Measurements from ENCODE around the gene CASZ1.

The CASZ1 gene

DNA sequence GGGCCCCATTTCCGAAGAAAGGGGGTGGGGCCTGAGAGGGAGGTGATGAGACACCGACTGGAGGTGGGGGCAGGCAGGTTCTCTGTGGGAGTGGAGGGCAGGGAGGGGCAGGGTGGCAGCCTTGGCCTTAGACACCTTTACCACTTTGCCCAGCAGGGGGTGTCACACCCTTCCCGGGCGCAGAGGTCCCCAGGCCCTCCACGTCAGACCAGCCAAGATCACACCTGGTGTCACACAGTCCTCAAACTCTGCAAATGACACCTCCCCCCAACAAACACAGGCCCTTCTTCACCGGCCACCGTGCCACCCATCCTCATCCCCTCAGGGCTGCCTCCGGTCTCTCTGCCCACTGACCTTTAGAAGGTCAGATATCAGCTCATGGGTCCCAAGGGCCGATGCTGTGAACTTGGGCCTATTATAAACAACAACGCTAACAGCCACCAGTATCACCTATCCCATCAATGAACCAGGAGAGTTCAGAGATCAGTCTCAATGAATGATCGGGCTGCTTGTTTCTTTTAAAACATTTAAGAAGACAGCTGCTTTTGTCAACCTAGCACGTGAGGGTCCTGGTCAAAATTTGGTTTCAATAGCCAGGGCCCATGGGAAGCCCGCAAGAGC, 103.9 kb downstream of the CASZ1 start:
- Histone ChIP-seq H3K27me3 (ENCODE audit: control insufficient read depth in 1 of 2, insufficient read depth in 2 of 2, low read length in 2 of 2) (no peaks in the 10 kb centered on the region), H3K9ac (ENCODE audit: low read length) (peak overlapping the region; percentile 36), H3K36me3 (ENCODE audit: insufficient read depth, low read length) (no peaks in the 10 kb centered on the region), H3K9me3 (ENCODE audit: low read length) (no peaks in the 10 kb centered on the region), H3K4me1 (ENCODE audit: insufficient read depth, low read length) (peaks cover 57% of the 10 kb centered on the region), H3K4me3 (ENCODE audit: low read depth in 1 of 2, low read length in 2 of 2) (peak overlapping the region; percentile 48 to 55), H3K27ac (ENCODE audit: low read depth, low read length) (peak overlapping the region; percentile 75)

DNA sequence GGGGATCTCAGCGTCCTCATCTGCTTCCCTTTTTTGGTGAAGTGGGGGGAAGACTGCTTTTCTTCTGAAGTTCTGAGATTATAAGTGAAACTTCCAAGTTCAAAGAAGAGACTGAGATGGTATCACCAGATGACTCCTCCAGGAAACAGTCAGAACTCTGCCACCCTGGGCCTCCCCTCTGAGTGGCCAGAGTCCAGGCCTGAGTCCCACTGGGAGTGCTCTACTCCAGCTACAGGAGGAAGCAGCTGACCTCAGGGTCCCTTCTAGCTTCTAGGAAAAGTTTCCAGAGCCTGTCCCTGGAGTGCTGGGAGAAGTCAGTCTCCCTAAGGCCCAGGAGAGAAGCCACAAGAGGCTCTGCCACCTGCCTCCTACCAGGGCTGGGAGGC, 104.7 kb downstream of the CASZ1 start:
- Histone ChIP-seq H3K9ac (ENCODE audit: low read length) (peak overlapping the region; percentile 36), H3K36me3 (ENCODE audit: insufficient read depth, low read length) (no peaks in the 10 kb centered on the region), H3K4me3 (ENCODE audit: low read depth in 1 of 2, low read length in 2 of 2) (peak overlapping the region; percentile 12 to 48), H3K4me1 (ENCODE audit: insufficient read depth, low read length) (peaks cover 63% of the 10 kb centered on the region), H3K27ac (ENCODE audit: low read depth, low read length) (peak overlapping the region; percentile 75), H3K27me3 (ENCODE audit: control insufficient read depth in 1 of 2, insufficient read depth in 2 of 2, low read length in 2 of 2) (no peaks in the 10 kb centered on the region), H3K9me3 (ENCODE audit: low read length) (no peaks in the 10 kb centered on the region)

DNA sequence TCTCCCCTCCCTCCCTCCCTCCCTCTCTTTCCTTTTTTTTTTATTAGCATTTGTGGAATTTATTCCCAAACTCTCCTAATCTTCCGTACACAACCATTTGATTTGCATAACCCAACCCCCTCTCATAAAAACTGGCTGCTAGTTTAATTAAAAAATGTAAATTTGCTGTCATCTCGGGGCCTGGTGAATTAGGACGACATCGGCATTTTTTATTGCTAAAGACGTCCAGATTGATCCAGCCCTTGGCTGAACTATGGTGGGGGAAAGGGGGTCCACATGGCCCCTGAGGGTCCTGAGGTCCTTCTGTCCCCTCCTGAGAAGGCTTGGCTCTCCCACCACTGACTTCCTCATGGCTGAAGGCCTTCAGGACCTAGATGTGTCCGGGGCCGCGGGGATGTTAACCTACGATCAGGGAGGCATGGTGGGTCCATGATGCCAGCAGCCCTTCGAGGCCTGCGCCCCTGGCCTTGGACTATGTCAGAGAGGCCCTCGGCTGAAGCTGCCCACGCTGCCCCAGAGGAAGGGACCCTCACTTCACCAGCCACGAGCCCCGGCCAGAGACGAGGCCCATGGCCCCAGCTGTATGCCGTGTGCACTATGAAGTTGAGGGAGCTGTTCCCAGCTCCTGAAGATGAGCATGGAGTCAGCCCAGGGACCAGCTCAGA, 105.2 kb downstream of the CASZ1 start:
- peak overlapping the region in 1 of 2 donors; percentile 48 for H3K4me3 ChIP-seq (ENCODE audit: low read depth in 1 of 2, low read length in 2 of 2)
- peak overlapping the region; percentile 36 for H3K9ac ChIP-seq (ENCODE audit: low read length)
- no peaks in the 10 kb centered on the region for H3K36me3 ChIP-seq (ENCODE audit: insufficient read depth, low read length)
- peaks cover 63% of the 10 kb centered on the region for H3K4me1 ChIP-seq (ENCODE audit: insufficient read depth, low read length)
- no peaks in the 10 kb centered on the region for H3K27me3 ChIP-seq (ENCODE audit: control insufficient read depth in 1 of 2, insufficient read depth in 2 of 2, low read length in 2 of 2)
- H3K9me3 ChIP-seq (ENCODE audit: low read length), result no peaks in the 10 kb centered on the region
- peak overlapping the region; percentile 75 for H3K27ac ChIP-seq (ENCODE audit: low read depth, low read length)

DNA sequence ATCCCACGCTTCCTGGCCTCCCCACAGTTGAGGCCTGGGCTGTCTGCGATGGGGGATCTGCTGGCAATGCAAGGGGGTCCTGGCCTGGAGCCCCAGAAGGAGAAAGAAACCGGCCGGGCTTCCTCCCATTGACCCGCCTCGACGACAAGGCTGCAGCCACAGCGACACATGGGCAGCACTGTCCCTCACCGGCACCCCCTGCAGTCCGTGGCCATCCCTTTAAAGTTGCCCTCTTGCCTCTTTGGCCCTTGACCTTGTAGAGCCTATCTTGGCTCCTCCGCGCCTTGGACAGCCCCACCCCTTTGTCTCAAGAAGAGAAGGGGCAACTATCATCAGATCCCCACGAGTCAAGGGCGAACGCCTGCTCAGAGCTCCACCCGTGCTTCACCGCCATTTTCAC, 106.0 kb downstream of the CASZ1 start:
- peak overlapping the region; percentile 96 for H3K27ac ChIP-seq (ENCODE audit: low read depth, low read length)
- H3K27me3 ChIP-seq (ENCODE audit: control insufficient read depth in 1 of 2, insufficient read depth in 2 of 2, low read length in 2 of 2), result no peaks in the 10 kb centered on the region
- peaks cover 64% of the 10 kb centered on the region for H3K4me1 ChIP-seq (ENCODE audit: insufficient read depth, low read length)
- no peak overlapping the region for H3K4me3 ChIP-seq (ENCODE audit: low read depth in 1 of 2, low read length in 2 of 2)
- H3K9ac ChIP-seq (ENCODE audit: low read length), result no peak overlapping the region
- no peaks in the 10 kb centered on the region for H3K9me3 ChIP-seq (ENCODE audit: low read length)
- H3K36me3 ChIP-seq (ENCODE audit: insufficient read depth, low read length), result no peaks in the 10 kb centered on the region

DNA sequence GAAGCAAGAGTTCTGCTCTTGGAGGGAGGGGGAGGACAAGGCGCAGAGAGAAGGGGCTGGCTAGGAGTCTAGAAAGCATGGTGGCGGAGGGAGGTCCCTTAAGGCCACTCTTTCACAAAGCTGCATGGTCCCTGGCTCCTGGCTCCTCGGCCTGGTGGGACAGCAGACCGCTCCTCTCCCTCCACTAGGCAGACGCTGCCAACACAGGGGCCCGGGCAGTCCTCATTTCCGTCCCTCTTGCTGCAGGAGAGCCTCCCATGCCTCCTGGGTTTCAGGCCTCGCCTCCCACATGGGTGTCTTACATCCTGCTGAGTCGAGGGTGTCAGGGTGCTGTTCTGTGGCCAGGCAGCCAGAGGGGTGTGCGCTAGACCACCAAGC, 108.0 kb downstream of the CASZ1 start:
- Histone ChIP-seq H3K9me3 (ENCODE audit: low read length) (no peaks in the 10 kb centered on the region), H3K27me3 (ENCODE audit: control insufficient read depth in 1 of 2, insufficient read depth in 2 of 2, low read length in 2 of 2) (no peaks in the 10 kb centered on the region), H3K36me3 (ENCODE audit: insufficient read depth, low read length) (no peaks in the 10 kb centered on the region), H3K27ac (ENCODE audit: low read depth, low read length) (peak overlapping the region; percentile 96), H3K9ac (ENCODE audit: low read length) (no peak overlapping the region), H3K4me1 (ENCODE audit: insufficient read depth, low read length) (peaks cover 83% of the 10 kb centered on the region), H3K4me3 (ENCODE audit: low read depth in 1 of 2, low read length in 2 of 2) (peak overlapping the region in 1 of 2 donors; percentile 18)

DNA sequence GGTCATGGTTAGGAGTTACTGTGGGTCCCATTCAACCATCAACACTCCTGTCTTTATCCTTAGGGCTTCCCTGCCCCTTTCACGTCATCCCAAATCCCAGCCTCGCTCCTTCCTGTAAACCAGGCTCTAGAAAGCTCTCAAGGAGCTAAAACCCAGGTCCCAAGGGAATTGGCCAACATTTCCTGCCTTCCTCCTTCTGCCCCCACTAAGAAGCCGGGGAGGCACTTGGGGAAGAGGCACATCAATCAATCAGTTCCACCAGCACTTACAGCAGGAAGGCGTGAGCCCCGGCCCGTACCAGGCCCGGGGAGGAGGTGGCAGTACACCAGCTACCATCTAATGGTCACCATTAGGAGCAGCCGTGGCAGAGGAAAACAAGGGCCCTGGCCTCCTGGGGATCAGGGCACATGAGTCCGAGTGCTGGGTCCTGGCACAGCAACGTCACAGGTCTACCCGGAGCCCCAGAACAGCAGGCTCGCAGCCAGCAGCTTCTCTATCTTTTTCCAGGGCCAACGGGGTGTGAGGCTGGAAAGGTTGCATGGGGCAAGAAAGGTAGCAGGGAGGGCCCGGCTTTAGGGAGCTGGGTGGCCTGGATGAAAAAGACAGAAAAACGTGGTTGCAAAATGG, 108.6 kb downstream of the CASZ1 start:
- peaks cover 88% of the 10 kb centered on the region for H3K4me1 ChIP-seq (ENCODE audit: insufficient read depth, low read length)
- H3K9me3 ChIP-seq (ENCODE audit: low read length), result no peaks in the 10 kb centered on the region
- no peaks in the 10 kb centered on the region for H3K27me3 ChIP-seq (ENCODE audit: control insufficient read depth in 1 of 2, insufficient read depth in 2 of 2, low read length in 2 of 2)
- peak overlapping the region in 1 of 2 donors; percentile 8 for H3K4me3 ChIP-seq (ENCODE audit: low read depth in 1 of 2, low read length in 2 of 2)
- H3K9ac ChIP-seq (ENCODE audit: low read length), result no peak overlapping the region
- no peaks in the 10 kb centered on the region for H3K36me3 ChIP-seq (ENCODE audit: insufficient read depth, low read length)
- peak overlapping the region; percentile 96 for H3K27ac ChIP-seq (ENCODE audit: low read depth, low read length)

DNA sequence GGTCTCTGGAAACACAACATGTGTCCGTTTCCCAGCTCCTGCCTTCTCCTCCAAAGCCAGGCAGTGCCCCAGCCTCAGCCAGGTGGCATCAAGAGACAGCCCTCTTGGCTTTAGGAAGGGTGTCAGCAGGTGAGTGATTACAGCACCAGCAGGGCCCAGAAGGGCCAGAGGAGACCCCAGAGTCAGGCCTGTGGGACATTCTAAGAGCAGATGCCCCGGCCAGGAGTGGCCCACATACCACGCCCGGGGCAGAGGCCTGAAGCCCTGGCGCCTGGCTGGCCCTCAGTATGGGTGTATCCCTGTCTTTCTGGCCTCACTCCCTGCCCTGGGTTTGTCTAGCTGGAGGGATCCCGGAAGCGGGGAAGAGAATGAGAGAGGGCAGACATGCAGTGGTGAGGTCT, 109.2 kb downstream of the CASZ1 start:
- Histone ChIP-seq H3K4me1 (ENCODE audit: insufficient read depth, low read length) (peaks cover 94% of the 10 kb centered on the region), H3K4me3 (ENCODE audit: low read depth in 1 of 2, low read length in 2 of 2) (peak overlapping the region in 1 of 2 donors; percentile 8), H3K9me3 (ENCODE audit: low read length) (no peaks in the 10 kb centered on the region), H3K27ac (ENCODE audit: low read depth, low read length) (peak overlapping the region; percentile 96), H3K9ac (ENCODE audit: low read length) (no peak overlapping the region), H3K36me3 (ENCODE audit: insufficient read depth, low read length) (no peaks in the 10 kb centered on the region), H3K27me3 (ENCODE audit: control insufficient read depth in 1 of 2, insufficient read depth in 2 of 2, low read length in 2 of 2) (no peaks in the 10 kb centered on the region)

DNA sequence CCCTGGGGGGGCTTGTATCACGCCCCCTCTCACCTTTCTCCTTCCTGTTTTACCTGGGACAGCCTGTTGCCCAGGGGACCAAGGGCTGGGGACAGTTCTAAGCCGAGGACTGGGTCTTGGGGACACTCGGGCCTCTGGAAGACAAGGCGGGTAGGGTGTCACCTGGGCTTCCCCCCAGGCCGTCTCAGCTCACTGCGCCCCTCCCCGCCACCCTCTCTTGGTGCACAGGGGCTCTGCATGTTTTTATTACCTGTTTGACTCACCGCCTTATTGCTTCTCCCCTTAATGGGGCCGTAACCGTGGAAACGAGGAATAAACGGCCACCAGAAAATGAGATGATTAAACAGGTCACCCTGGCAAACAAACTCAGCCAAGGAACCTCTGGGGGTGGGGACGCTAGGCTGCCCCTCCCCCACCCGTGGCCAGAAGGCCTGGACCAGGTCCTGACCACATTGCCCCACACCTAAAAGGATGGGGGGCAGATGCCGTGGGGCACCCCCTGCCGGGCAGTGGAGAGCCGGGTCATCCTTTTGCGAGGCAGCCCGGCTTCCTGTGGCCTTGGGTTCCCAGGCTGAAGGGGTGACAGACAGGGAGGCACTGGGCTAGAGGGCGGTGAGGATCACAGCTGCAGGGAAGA, 109.9 kb downstream of the CASZ1 start:
- Histone ChIP-seq H3K27me3 (ENCODE audit: control insufficient read depth in 1 of 2, insufficient read depth in 2 of 2, low read length in 2 of 2) (no peaks in the 10 kb centered on the region), H3K36me3 (ENCODE audit: insufficient read depth, low read length) (no peaks in the 10 kb centered on the region), H3K4me3 (ENCODE audit: low read depth in 1 of 2, low read length in 2 of 2) (no peak overlapping the region), H3K27ac (ENCODE audit: low read depth, low read length) (peak overlapping the region; percentile 96), H3K4me1 (ENCODE audit: insufficient read depth, low read length) (peaks cover 97% of the 10 kb centered on the region), H3K9ac (ENCODE audit: low read length) (peak overlapping the region; percentile 36), H3K9me3 (ENCODE audit: low read length) (no peaks in the 10 kb centered on the region)

DNA sequence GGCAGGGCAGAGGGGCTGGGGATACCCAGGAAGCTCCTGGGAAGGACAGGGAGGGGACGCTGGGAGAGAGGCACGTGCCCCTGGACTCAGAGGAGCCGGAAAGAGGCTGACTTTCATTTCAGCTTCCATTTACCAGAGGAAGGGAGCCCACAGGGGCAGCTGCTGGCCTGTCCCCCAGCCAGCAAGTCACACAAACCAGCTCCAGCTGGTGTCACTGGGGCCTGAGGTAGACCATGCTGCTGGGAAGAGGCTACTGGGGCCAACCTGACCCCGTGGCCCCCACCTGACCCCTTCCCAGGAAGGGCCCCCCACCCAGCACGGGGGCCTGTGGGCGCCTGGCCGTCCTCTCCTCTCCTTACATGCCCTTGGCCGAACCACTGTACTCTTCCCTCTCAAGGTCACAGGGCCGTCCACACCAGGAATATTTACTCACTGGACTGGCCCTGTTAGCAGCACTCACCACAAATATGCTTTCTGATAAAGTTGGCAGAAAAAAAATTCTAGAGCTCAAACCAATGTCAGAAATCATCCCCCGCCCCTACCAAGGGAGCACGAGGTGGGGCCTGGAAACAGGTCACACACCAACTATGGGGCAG, 110.5 kb downstream of the CASZ1 start:
- H3K27ac ChIP-seq (ENCODE audit: low read depth, low read length), result peak overlapping the region; percentile 96
- no peak overlapping the region for H3K4me3 ChIP-seq (ENCODE audit: low read depth in 1 of 2, low read length in 2 of 2)
- H3K9ac ChIP-seq (ENCODE audit: low read length), result peak overlapping the region; percentile 36
- no peaks in the 10 kb centered on the region for H3K27me3 ChIP-seq (ENCODE audit: control insufficient read depth in 1 of 2, insufficient read depth in 2 of 2, low read length in 2 of 2)
- H3K4me1 ChIP-seq (ENCODE audit: insufficient read depth, low read length), result peaks cover 97% of the 10 kb centered on the region
- H3K9me3 ChIP-seq (ENCODE audit: low read length), result no peaks in the 10 kb centered on the region
- H3K36me3 ChIP-seq (ENCODE audit: insufficient read depth, low read length), result no peaks in the 10 kb centered on the region

DNA sequence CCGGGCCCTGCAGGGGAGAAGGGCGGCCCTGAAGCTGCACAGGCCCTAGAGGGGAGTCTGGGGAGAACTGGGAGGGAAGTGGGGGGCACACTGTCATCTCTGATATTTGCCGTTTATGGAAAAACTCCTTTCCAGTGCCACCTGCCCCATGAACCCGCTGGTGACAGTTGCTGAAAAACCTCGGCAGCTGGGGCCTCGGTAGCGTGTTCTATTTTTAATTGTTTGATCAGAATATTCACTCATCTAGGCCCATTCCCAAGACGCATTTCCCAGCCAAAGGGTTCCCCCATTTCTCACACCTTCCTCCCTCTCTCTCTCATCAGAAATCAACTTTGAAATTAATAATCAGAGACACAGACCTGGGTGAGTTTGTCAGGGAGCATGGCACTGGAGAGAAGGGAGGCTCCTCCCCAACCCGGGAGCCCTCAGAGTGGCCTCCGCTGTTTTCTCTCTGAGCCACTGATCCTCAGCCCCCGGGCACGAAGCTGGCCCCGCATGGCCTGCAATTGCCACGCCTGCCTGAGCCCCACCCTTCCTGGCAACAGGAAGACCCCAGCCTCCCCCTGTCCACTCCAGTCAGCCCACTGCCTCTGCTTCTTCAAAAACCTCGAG, 111.1 kb downstream of the CASZ1 start:
- H3K27ac ChIP-seq (ENCODE audit: low read depth, low read length), result peak overlapping the region; percentile 96
- no peaks in the 10 kb centered on the region for H3K36me3 ChIP-seq (ENCODE audit: insufficient read depth, low read length)
- no peaks in the 10 kb centered on the region for H3K9me3 ChIP-seq (ENCODE audit: low read length)
- no peak overlapping the region for H3K4me3 ChIP-seq (ENCODE audit: low read depth in 1 of 2, low read length in 2 of 2)
- peaks cover 98% of the 10 kb centered on the region for H3K4me1 ChIP-seq (ENCODE audit: insufficient read depth, low read length)
- H3K9ac ChIP-seq (ENCODE audit: low read length), result peak overlapping the region; percentile 36
- no peaks in the 10 kb centered on the region for H3K27me3 ChIP-seq (ENCODE audit: control insufficient read depth in 1 of 2, insufficient read depth in 2 of 2, low read length in 2 of 2)

DNA sequence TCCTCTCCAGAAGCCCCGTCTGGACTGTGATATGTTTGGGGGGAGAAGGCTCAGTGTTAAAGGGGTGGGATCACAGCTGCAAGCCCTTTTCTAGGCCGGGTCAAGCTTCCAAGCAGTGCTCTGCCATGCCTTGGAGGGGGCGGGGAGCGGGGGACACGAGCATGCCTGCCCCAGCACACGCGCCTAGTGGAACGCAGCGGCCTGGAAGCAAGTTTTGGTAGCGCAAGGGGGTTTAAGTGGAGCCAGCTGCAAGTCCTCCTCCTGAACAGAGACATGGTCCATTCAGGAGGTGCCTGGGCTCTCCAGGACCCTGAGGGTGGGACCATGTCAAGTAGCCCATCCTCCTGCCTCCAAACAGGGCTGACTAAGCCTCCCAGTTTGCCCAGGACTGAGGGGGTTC, 112.2 kb downstream of the CASZ1 start:
- Histone ChIP-seq H3K4me3 (ENCODE audit: low read depth in 1 of 2, low read length in 2 of 2) (no peak overlapping the region), H3K27me3 (ENCODE audit: control insufficient read depth in 1 of 2, insufficient read depth in 2 of 2, low read length in 2 of 2) (no peaks in the 10 kb centered on the region), H3K27ac (ENCODE audit: low read depth, low read length) (peak overlapping the region; percentile 96), H3K36me3 (ENCODE audit: insufficient read depth, low read length) (no peaks in the 10 kb centered on the region), H3K9ac (ENCODE audit: low read length) (peak overlapping the region; percentile 36), H3K9me3 (ENCODE audit: low read length) (no peaks in the 10 kb centered on the region), H3K4me1 (ENCODE audit: insufficient read depth, low read length) (peaks cover 96% of the 10 kb centered on the region)

Data from muscle layer of colon (tissue), 2 donors.